ENCODE results near the gene MED12L. TPM values are rescaled to one million over a fixed set of nuclear protein-coding genes. Genes with fewer than 3 reads are reported as not detected.
"Not testable (repeated sequence)": the region's sequence is repeated elsewhere in the genome, so short reads cannot be mapped to it uniquely, and the experiment has no call there.

MED12L gene
- total RNA-seq, 4 donors from 2014 or later = 0.08 to 1.5 (median 0.19) TPM

- intact Hi-C loops (cut with DNase I) = no loop called here
- Histone ChIP-seq H3K9me3 (no peaks in the 10 kb centered on the region), H3K4me3 (no peak overlapping the region), H3K36me3 (no peaks in the 10 kb centered on the region), H3K27ac (peak overlapping the region in 1 of 4 donors; percentile 23), H3K27me3 (no peaks in the 10 kb centered on the region), H3K4me1 (peaks cover 0 to 13% (median 0%) of the 10 kb centered on the region in 3 donors)
- DNase-seq = no peak
- WGBS, 2 donors = 93 to 100% methylated on average over 6 of the region's 6 CpGs
- TF ChIP-seq, protein P1, sequence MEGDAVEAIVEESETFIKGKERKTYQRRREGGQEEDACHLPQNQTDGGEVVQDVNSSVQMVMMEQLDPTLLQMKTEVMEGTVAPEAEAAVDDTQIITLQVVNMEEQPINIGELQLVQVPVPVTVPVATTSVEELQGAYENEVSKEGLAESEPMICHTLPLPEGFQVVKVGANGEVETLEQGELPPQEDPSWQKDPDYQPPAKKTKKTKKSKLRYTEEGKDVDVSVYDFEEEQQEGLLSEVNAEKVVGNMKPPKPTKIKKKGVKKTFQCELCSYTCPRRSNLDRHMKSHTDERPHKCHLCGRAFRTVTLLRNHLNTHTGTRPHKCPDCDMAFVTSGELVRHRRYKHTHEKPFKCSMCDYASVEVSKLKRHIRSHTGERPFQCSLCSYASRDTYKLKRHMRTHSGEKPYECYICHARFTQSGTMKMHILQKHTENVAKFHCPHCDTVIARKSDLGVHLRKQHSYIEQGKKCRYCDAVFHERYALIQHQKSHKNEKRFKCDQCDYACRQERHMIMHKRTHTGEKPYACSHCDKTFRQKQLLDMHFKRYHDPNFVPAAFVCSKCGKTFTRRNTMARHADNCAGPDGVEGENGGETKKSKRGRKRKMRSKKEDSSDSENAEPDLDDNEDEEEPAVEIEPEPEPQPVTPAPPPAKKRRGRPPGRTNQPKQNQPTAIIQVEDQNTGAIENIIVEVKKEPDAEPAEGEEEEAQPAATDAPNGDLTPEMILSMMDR (IDR thresholded peaks at IDR 0.05) = no peak
- no peak for TF ChIP-seq POLR2A (IDR thresholded peaks at IDR 0.05)
Measured at GRCh38 chr3:151234825-151235224, 149.4 kb downstream of the MED12L start.

- H3K4me1 ChIP-seq = no peaks in the 10 kb centered on the region
- H3K27ac ChIP-seq = no peak overlapping the region
- TF ChIP-seq, protein P1 (IDR thresholded peaks at IDR 0.05) = no peak
- TF ChIP-seq POLR2A (IDR thresholded peaks at IDR 0.05) = no peak
- DNase-seq = no peak
- H3K4me3 ChIP-seq = no peak overlapping the region
- intact Hi-C loops (cut with DNase I) = no loop called here
- 56 to 59% methylated on average over 2 of the region's 2 CpGs for WGBS, 2 donors
- no peaks in the 10 kb centered on the region for H3K9me3 ChIP-seq
- no peaks in the 10 kb centered on the region for H3K27me3 ChIP-seq
- no peaks in the 10 kb centered on the region for H3K36me3 ChIP-seq
Measured at GRCh38 chr3:151236316-151236715, 150.9 kb downstream of the MED12L start.

- no peak for DNase-seq
- H3K4me3 ChIP-seq = no peak overlapping the region
- H3K27ac ChIP-seq = no peak overlapping the region
- H3K9me3 ChIP-seq = no peaks in the 10 kb centered on the region
- H3K36me3 ChIP-seq = no peaks in the 10 kb centered on the region
- 72 to 82% methylated on average over 6 to 7 of the region's 7 CpGs for WGBS, 2 donors
- no peaks in the 10 kb centered on the region for H3K27me3 ChIP-seq
- intact Hi-C loops (cut with DNase I) = no loop called here
- TF ChIP-seq, protein P1 (IDR thresholded peaks at IDR 0.05) = no peak
- TF ChIP-seq POLR2A (IDR thresholded peaks at IDR 0.05) = no peak
- H3K4me1 ChIP-seq = no peaks in the 10 kb centered on the region
Measured at GRCh38 chr3:151236736-151237135, 151.3 kb downstream of the MED12L start.

DNA sequence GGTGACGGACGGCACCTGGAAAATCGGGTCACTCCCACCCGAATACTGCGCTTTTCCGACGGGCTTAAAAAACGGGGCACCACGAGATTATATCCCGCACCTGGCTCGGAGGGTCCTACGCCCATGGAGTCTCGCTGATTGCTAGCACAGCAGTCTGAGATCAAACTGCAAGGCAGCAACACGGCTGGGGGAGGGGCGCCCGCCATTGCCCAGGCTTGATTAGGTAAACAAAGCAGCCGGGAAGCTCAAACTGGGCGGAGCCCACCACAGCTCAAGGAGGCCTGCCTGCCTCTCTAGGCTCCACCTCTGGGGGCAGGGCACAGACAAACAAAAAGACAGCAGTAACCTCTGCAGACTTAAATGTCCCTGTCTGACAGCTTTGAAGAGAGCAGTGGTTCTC lies 156.5 kb downstream of the MED12L start:
- DNase-seq; intact Hi-C loops (cut with DNase I); H3K27ac ChIP-seq; H3K36me3 ChIP-seq; H3K4me3 ChIP-seq; H3K27me3 ChIP-seq; H3K9me3 ChIP-seq; H3K4me1 ChIP-seq: not testable (repeated sequence)
- 93% methylated on average over 9 of the region's 18 CpGs; no CpG with 5 or more reads in 1 of the 2 donors for WGBS, 2 donors

- intact Hi-C loops (cut with DNase I) = no loop called here
- Histone ChIP-seq H3K27ac (peak overlapping the region in 1 of 4 donors; percentile 65), H3K9me3 (peaks cover 0 to 5% (median 0%) of the 10 kb centered on the region in 3 donors), H3K4me1 (no peaks in the 10 kb centered on the region), H3K36me3 (no peaks in the 10 kb centered on the region), H3K4me3 (peak overlapping the region in 1 of 4 donors; percentile 19), H3K27me3 (no peaks in the 10 kb centered on the region)
- 23 to 58% methylated on average over 3 of the region's 3 CpGs for WGBS, 2 donors
- TF ChIP-seq POLR2A (IDR thresholded peaks at IDR 0.05) = no peak
- TF ChIP-seq, protein P1 (IDR thresholded peaks at IDR 0.05) = no peak
- no peak for DNase-seq
Measured at GRCh38 chr3:151248772-151249337, 163.4 kb downstream of the MED12L start.

- intact Hi-C loops (cut with DNase I) = no loop called here
- H3K4me3 ChIP-seq = no peak overlapping the region
- H3K27ac ChIP-seq = peak overlapping the region in 3 of 4 donors; percentile 68 to 78 (median 75)
- no peak for DNase-seq
- H3K9me3 ChIP-seq = no peaks in the 10 kb centered on the region
- TF ChIP-seq POLR2A (IDR thresholded peaks at IDR 0.05) = no peak
- TF ChIP-seq, protein P1 (IDR thresholded peaks at IDR 0.05) = no peak
- peaks cover 0 to 14% (median 0%) of the 10 kb centered on the region in 3 donors for H3K4me1 ChIP-seq
- WGBS, 2 donors = 62 to 73% methylated on average over 1 of the region's 1 CpG
- no peaks in the 10 kb centered on the region for H3K27me3 ChIP-seq
- H3K36me3 ChIP-seq = no peaks in the 10 kb centered on the region
Measured at GRCh38 chr3:151256749-151257148, 171.3 kb downstream of the MED12L start.

All from esophagus squamous epithelium (tissue), 5 donors.